ENCODE measurements around the gene SKIL. TPM values are rescaled to one million over a fixed set of nuclear protein-coding genes. Genes with fewer than 3 reads are reported as not detected.

Gene SKIL
- total RNA-seq, 1 experiment from 2014 or later = 36.8 TPM

GRCh38 chr3:170346481-170347392 is 10.8 kb upstream of the SKIL start:
- peak; percentile 93 for DNase-seq (ENCODE audit: low read depth)

- DNase-seq (ENCODE audit: low read depth) = no peak
These were observed 6.8 kb upstream of the SKIL start for GRCh38 chr3:170350515-170351413.

- DNase-seq (ENCODE audit: low read depth) = no peak
These were observed 4.6 kb upstream of the SKIL start for GRCh38 chr3:170352936-170353335.

GRCh38 chr3:170353485-170353884 is 4.0 kb upstream of the SKIL start:
- DNase-seq (ENCODE audit: low read depth) = no peak

GRCh38 chr3:170354760-170355159 is 2.8 kb upstream of the SKIL start:
- no peak for DNase-seq (ENCODE audit: low read depth)

GRCh38 chr3:170355738-170356595 is 1.5 kb upstream of the SKIL start:
- peak; percentile 56 for DNase-seq (ENCODE audit: low read depth)

- DNase-seq (ENCODE audit: low read depth) = peak; percentile 84
These were observed 829 bp upstream of the SKIL start for GRCh38 chr3:170356596-170357175.

- peak; percentile 81 for DNase-seq (ENCODE audit: low read depth)
These were observed 811 bp downstream of the SKIL start for GRCh38 chr3:170358042-170359010.

GRCh38 chr3:170359178-170359704 is 1.7 kb downstream of the SKIL start:
- no peak for DNase-seq (ENCODE audit: low read depth)

- DNase-seq (ENCODE audit: low read depth) = no peak
These were observed 3.0 kb downstream of the SKIL start for GRCh38 chr3:170360466-170360865.

GRCh38 chr3:170360916-170361315 is 3.4 kb downstream of the SKIL start:
- peak; percentile 39 for DNase-seq (ENCODE audit: low read depth)

GRCh38 chr3:170361711-170362110 is 4.2 kb downstream of the SKIL start:
- DNase-seq (ENCODE audit: low read depth) = no peak

GRCh38 chr3:170363471-170363994 is 6.0 kb downstream of the SKIL start:
- no peak for DNase-seq (ENCODE audit: low read depth)

GRCh38 chr3:170364965-170365364 is 7.5 kb downstream of the SKIL start:
- DNase-seq (ENCODE audit: low read depth) = no peak

GRCh38 chr3:170367797-170368196 is 10.3 kb downstream of the SKIL start:
- DNase-seq (ENCODE audit: low read depth) = no peak

GRCh38 chr3:170368921-170369320 is 11.4 kb downstream of the SKIL start:
- DNase-seq (ENCODE audit: low read depth) = no peak

- no peak for DNase-seq (ENCODE audit: low read depth)
These were observed 14.8 kb downstream of the SKIL start for GRCh38 chr3:170372190-170372879.

- DNase-seq (ENCODE audit: low read depth) = no peak
These were observed 26.1 kb downstream of the SKIL start for GRCh38 chr3:170383567-170383966.

GRCh38 chr3:170386468-170386867 is 29.0 kb downstream of the SKIL start:
- no peak for DNase-seq (ENCODE audit: low read depth)
